Dermis blood vessel endothelial cell (primary cell): ENCODE results near the gene KCTD1. TPM values are rescaled to one million over a fixed set of nuclear protein-coding genes. Genes with fewer than 3 reads are reported as not detected.
"Not testable (repeated sequence)": the region's sequence is repeated elsewhere in the genome, so short reads cannot be mapped to it uniquely, and the experiment has no call there.

Source experiments
- DNase-seq: peaks from one replicate; pipeline ENCODE4 v3.0.0; 2010
- total RNA-seq: library from RNA; depleted of rRNA; stranded (reverse); fragments of >200 nt; gene quantifications from 2 replicates; pipeline ENCODE4 v1.2.3, GENCODE V29; 2014

Gene KCTD1
- total RNA-seq, 1 donor from 2014 or later = 7.0 TPM

DNA sequence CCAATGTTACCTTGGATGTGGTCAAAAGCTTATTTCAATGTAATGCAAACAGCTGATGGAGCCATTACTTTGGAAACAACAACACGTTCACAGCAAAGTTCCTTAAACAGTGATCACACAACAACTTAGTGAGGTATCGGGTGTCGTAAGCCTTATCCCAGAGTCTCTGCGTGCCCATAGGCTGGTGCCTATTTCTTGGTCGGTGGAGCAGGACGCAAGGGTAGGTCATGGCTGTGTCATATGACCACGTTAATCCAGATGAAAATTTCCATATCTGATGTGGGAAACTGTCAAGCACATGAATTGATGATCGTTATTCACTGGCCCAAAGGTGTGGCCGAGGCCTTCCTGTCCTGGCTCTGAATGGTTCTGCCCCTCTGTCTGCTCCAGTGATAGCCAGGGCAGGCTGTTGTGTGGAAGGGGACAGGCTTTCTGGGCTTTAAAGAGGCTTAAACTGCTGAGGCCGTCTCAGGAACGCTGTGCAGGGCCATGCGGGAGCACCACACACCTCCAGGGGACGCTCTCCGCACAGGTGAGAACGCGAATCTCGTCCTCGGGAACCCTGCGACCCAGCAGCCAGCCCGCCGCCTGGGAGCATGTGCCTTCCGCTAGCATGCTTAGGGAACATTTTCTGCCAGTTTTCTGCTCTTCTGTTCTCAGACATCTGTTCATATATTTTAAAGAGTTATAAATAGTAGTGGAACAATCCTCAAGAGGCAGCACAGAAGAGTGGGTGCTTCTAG is 90.6 kb downstream of the KCTD1 start:
- no peak for DNase-seq

DNA sequence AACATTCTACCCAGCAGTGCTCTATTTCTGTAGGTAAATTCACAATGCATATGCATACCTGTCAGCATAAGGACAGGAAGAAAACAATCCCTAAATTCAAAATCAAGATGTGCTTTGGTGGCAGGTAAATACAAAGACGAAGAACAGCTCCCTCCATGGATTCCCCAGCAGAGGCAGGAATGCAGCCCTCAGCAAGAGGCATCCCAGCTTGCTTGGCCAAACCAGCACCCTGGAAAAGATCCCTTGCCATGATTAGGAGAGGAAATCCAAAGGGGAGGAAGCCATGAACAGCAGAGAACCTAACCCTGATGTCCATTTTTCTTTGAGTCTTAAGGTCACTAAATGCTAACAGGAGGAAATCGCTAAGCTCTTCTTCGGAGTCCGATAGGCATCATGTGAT is 91.2 kb downstream of the KCTD1 start:
- DNase-seq = no peak

DNA sequence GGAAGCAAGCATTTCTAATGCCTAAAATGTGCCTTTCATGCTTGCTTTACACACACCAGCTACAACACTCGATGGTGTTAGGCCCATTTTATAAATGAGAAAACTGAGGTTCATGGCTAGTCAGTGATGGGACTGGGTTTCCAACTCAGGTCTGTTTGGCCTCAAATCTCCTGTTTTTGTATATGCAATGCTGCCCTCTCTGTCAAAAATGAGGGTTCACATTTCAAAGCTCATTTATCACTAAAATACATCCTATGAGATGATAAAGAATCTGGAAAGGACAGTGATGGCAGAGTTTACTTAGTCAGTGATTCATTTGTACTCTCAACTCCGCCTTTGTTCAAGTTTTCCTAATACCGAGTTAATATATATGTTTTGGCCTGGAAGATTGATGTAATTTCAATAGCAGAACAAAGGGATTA is 92.3 kb downstream of the KCTD1 start:
- DNase-seq = no peak

DNA sequence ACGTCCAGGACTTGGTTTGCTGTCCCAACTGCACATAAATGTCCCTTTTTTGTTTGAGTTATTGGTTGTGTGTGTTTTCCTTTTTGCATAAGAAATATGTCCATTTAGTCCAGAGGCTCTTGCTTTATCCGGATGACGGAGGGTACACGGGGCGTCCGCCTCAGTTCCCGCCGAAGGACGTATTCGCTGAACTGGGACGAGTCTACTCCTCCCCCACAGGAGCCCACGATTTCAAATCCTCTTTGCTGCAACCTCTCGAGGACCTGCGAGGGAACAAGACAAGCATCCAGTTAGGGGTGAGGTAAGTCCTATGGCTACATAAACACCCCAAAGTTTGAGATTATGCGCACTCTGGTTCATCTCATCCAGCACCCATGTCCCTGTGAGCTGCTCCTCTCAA is 92.7 kb downstream of the KCTD1 start:
- no peak for DNase-seq

DNA sequence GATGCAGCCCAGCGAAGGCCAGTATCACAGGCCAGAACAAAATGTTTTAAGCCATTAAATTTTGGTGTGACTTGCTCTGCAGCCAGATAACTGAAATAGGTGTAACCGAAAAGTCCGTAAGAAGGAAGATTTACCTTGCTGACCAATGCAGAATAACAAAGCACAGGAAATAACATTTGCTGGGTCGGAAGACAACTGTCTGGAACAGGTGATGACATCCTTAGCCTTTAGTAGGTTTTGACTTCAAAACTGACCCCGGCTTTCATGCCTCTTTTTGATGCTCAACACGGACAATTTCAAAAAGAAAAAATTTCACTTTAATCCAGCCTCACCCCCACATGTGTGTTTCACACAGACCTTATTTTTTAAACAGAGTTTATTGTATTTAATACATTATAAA is 93.7 kb downstream of the KCTD1 start:
- no peak for DNase-seq

DNA sequence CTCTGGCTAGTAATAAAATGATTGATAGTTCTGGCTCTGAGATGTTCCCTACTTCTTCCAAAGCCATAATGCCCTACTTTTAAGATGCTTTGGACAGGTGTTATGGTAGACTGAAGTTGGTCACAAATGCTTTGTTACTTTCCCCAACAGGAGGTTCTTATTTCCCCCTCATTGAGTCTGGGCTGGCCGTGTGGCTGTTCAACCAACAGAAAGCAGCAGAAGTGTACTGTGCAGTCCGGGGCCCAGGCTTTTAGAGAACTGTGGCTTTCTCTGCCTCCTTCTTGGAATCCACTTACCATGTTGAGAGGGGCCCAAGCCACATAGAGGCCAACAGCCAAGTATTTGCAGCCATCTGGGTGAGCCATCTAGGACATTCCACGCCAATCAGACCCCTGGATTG is 94.2 kb downstream of the KCTD1 start:
- DNase-seq = no peak

DNA sequence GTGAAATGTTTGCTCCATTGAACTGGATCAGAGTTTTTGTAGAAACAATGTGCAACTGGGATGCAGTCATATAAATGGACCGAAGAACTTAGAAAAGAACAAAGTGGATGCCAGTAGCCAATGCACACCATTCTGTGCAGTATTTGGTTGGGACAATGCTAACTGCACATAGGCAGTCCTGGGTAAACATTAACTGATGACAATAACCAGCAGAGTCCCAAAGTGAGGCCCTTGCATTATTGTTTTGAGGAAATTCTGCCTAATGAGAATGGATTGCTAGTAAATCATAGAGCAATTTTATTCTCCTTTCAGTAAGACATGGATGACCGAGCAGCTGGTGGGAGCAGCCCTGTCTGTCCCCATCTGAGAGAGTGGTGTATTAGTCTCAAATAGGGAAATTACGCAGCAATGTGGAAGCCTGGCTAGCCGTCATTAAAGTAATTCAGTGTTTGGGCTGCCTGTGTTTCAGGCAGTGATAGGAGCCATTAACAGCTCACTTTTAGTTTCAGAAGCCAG is 94.9 kb downstream of the KCTD1 start:
- no peak for DNase-seq

DNA sequence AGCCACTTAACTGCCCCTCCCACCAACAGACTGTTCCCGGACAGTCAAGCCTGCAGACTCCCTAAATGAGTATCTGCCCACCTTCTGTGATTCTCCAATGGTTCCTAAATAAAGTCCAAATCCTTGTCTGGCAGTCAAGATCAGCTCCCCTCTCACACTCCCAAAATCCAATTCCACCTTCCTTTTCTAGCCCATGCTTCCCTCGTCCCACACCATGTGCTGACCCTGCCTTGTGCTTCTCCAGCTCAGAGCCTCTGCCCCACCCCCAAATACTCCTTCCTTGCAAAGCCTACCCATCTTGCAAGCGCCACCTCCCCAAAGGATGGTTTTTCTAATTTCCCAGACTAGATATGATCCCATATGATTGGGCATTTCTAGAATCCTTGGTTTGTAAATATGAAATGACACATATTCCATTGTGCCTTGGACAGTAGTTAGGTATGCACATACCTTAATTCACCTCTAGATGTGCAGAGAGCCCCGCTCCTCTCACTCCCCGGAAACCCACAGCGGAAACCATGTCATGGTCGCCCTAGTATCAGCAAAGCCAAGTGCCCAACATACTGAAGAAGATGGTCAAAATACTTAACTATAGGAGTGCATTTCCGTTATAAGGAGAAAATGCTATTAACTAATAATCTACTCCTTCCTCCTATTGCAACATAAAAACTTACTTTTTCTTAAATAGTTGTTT is 97.2 kb downstream of the KCTD1 start:
- no peak for DNase-seq

DNA sequence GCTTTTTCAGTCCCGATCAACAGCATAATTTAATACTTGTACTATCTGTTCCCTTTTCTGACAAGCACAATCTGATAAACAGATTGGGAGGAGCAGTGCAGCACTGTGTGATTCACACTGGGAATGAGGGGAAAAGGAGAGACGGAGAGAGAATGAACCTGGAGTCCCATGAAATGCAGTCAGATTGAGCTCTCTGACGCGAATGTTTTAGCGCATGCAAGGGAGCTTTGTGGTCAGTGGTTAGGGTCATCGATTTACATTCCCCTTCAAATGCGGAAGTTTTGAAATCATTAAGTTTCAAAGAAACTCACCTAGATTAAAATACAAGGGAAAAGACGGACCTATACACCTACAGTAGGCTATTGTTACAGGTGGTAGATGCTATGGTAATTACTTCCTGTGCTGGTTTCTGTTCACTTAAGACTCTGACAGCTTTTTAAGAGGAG is 99.6 kb downstream of the KCTD1 start:
- DNase-seq = no peak

DNA sequence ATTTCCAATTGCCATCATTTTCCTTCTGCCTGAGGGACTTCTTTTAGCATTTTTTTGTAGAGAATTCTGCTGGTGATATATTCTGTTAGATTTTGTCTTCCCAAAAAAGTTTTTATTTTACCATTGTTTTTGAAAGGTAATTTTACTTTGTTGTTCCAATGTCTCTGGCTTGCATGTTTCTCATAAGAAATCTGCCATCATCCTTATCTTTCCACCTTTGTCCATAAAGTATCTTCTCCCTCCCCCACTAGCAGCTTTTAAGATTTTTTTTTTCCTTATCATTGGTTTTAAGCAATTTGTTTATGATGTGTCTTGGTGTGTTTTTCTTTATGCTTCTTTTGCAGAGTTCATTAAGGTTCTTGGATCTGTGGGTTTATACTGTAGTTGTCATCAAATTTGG is 104.5 kb downstream of the KCTD1 start:
- DNase-seq = no peak

DNA sequence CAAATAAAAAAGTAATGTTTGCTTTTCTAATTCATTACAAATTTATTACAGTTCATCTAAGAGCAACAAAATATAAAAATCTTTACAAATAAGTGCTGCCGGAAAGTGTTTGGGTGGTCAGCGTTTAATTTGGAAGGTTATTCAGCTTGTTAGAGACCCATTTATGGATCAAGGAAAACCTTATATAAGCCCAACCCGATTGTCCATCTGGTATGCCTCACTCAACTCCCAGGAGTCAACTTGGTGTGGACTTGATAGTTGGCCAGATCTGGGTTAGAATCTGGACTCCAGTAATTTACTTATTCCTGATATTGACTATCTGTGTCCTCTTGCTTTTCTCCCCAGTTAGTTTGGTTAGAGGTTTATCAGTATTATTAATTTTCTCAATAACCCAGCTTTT is 106.2 kb downstream of the KCTD1 start:
- no peak for DNase-seq

DNA sequence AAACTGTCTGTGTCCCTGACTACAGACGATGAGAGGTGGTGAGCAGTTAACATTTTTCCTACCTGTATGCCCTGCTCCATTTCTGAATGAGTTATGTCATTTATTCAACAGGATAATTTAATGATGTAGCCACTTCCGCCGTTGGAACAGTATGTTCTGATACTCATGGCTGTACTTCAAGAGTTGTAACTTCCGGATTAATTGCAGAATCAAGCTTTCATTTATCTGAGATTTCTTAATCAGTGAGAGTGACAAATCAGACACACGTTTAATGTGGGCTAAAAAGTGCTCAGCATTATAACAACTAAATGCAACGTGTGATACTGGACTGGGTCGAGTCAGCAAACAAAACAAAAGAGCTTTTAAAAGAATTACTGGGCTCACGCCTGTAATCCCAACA is 107.7 kb downstream of the KCTD1 start:
- no peak for DNase-seq

DNA sequence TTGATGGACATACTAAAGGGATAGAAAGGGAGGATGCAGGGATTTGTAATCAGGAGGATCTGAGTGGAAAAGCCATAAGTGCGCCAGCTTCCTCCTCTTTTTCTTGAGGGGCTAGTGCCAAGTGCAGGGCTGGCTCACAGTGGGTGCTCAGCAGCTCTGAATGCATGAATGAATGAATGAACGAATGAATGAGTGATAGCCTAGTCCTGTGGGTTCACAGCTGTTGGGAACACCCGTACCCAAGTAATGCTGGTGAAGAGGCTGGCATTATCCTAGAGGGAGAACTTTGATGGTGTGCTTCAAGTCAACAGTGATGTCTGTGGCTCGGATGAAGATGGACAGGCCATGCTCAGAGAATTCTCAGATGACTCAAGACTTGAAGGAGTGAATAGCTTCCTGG is 108.8 kb downstream of the KCTD1 start:
- no peak for DNase-seq

DNA sequence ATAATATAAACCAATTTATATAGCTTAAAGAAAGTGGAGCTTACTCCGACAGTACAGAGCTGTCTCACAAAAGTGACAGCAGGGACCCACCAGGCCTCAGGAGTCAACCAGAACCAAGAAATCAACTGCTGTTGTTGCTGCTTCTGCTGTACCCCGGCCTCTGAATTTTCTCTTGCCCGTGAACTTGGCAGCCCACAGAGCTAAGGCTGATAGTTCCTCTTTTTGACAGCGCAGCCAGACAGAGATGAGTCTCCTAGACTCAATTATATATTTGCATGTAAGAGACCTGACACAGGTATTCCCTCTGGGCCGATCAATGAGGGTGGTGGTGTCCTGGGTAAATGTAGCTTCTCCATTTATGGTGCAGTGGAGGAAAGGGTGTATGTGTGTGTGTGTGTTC is 109.4 kb downstream of the KCTD1 start:
- DNase-seq = no peak

DNA sequence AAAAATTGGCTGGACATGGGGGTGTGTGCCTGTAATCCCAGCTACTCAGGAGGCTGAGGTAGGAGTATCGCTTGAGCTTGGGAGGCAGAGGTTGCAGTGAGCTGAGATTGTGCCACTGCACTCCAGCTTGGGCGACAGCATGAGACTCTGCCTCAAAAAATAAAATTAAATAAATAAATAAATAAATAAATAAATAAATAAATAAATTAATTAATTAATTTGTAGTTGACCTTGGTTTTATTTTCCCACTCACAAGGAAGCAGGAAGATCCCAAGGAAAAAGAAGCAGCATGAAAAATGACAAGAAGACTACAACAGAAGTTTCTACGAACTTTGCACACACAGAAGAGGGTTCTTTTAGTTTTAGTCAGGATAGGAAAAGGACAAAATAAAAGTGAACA is 110.7 kb downstream of the KCTD1 start:
- DNase-seq = not testable (repeated sequence)

DNA sequence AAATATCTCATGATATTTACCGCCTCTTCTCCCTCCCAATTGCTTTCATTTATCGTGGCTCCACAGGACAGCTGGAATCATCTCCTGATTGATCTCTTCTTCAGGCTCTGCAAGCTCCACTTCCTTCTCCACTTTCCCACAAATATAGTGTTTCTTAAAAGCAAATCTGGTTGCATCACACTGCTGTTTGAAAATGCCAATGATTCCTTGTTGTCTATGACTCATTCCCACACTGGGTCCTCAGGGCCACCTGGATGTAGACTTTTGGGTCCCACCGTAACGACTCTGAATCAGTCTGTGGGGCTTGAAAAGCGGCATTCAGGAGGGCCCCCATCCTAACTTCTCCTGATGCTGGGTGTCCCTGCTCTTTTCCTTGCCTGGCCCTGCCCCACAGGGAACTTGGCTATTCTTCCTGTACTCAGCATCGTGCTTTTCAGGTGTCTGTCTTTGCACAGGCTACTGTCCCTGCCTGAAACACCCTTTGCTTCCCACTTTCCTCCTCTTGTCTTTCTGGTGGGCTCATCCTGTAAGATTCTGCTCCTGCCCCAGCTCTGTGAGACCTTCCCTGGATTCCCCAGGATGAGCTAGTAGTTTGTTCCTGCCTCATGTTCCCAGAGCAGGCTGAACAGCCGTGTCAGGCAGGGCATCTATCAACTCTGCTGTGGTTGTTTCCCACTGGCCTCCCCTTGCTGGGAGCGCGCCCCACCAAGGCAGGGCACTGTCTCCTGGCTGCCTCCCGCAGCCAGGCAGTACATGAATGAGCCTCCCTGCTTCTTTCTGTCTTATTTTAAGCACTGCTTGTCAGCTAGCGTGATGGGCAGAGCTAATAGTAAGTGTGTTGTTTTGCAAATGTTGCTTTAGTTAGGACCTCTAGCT is 111.9 kb downstream of the KCTD1 start:
- no peak for DNase-seq

DNA sequence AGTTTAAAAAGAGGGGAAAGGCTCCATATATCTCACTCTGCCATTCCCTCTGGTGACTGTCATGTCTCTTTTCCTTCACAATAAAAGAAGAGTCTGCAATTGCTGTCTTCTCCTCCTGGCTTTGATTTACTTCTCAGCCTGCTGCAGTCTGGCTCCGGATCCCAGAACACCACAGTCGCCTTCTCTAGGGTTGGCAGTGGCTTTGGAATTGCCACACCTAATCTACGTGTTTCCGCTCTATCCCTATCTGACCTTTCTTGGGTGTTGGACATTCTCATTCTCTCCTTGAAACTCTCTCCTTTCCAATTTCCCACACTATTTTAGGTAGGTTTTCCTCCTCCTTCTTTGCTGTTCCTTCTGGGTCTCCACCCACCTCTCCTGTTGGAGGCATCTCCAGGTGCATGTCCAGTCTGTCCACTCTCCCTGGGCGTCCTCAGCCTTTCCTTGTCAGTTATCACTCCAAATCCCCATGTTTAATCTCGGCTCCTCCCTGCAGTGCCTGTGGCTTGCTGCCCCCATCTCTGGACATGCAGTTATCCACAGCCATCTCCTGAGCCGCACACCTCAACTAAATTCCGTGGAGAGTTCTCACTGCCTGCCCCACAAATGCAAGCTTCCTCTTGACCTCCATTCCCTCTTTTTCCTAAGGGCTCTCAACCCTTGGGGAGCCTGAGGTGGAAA is 112.8 kb downstream of the KCTD1 start:
- no peak for DNase-seq

DNA sequence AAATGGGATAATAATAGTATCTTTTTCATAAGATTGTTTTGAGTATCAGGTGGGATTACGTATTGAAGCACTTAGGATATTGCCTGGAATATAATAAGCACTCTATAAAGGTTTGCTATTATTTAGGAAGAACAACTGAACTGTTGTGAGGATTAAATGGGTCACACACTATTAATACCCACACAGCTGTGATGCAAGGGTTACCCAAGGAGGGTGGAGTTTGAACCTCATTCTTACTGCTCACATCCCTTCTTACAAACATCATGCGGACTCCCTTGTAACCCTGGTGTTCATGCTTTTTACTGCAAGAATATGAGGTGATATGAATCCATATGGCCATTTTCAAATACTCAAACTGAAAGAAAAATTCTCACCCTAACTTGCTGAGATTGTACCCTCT is 113.5 kb downstream of the KCTD1 start:
- DNase-seq = no peak

DNA sequence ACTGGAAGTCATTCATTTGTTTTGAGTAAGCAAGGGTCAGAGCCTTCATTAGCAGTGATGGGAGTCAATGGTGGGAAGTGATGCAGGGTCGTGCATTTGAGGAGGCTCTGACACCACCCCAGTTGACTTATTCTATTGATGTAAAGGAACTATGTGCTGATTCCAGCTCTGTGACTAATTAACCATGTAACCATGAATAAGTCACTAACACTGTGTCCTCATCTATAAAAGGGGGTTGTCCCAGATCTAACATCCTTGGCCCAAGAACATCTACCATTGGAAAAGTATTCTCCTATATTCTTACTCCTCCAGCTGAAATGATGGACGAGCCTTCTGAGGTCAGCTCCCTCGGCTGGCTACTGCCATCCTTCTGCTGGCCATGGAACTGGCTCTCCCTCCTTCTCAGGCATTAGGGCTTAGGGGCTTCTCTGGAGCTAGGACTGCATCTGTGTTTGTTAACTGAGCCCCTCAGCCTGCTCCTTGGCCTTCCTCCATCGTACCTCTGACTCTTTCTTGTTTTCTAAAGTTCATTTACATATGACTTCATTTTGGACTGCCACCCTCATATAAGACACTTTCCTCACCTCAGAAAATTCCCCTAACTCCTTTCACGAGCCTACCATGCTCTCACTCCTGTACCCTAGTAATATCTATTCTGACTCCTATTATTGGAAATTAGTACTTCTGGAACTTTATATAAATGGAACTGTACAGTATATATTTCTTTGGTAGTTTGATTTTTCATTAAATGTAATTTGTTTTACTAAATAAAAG is 115.5 kb downstream of the KCTD1 start:
- DNase-seq = no peak

DNA sequence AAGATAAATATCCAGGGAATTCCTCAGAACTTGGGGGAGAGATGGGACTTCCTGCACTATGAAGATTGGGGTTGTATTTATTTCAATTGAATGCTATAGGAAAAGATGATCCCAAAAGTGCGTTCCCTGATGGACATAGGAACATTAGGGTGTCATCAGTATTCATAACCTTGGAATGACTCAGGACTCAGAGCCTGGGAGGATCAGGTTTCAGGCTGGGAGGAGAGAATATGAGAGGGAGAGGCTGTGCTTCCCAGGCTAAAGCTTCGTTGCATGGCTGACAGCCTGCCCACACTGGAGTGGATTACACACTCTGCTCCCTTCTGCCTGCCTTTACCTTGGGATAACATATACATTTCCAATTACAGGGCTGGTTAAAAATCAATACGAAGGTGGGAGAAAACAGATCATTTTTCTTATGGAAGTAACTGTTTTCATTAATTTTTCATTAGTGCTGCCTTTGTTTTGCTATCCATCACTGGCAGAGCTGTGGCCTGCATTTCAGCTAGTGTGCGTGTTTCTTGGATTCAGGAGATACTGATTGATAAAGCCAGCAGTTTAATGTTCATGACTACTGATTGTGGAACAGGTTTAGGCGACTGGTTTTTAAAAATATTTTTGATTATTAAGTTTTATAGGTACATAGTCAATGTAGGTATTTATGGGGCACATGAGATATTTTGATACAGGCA is 118.7 kb downstream of the KCTD1 start:
- DNase-seq = no peak

DNA sequence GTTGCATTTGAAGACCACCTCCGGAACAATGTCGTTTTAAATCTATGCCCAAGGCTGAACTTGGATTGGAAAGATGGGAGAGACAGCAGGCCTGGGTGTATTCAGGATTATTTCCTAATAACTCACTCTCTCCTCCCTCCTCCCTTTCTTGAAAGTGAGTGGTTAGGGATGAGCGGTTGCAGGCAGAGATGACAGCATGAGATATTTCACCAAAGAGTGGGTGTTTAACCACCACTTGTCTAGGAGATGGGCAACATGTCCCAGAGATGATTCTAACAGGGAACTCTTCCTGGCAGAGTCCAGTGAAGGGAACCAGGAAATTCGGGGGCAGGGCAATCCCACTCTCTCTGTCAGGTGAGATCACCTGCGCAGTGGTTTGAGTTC is 123.2 kb downstream of the KCTD1 start:
- no peak for DNase-seq
